Breast epithelium (tissue), 3 donors: Measurements from ENCODE around the gene BPI.

Experiments
- CTCF ChIP-seq, 3 donors: fragments of 450-650 bp; IDR thresholded peaks; one replicate each; pipeline ENCODE4 v1.5.1; 2016 to 2017; ENCODE audit warnings: antibody characterized with exemption in 3 of 3, mild to moderate bottlenecking in 3 of 3, moderate library complexity in 3 of 3
- POLR2A ChIP-seq: fragments of 450-650 bp; IDR thresholded peaks from one replicate; pipeline ENCODE4 v1.6.1; 2016; ENCODE audit warnings: antibody characterized with exemption, mild to moderate bottlenecking, moderate library complexity

GRCh38 chr20:38354227-38354626 lies 50.3 kb downstream of the BPI start:
- TF ChIP-seq CTCF (IDR thresholded peaks at IDR 0.05), result no peak
- TF ChIP-seq POLR2A, result no peak
